Pancreas (tissue), 10 donors: Measurements from ENCODE around the gene IL26. TPM values are rescaled to one million over a fixed set of nuclear protein-coding genes. Genes with fewer than 3 reads are reported as not detected.

Experiments used
- ATAC-seq, 4 donors: fragments of 200-7000 bp; cut with Tn5 transposase; one replicate each; pipeline versions ENCODE4 v1.8.0 to v1.9.1; 2020; ENCODE audit warnings: mild to moderate bottlenecking in 4 of 4, moderate library complexity in 4 of 4
- DNase-seq, 6 donors: peaks; one replicate each; pipeline ENCODE4 v3.0.0-alpha.2; 2020
- FAIRE-seq: peaks from 2 replicates; lab custom pipeline; 2012; peaks lifted over from hg19 to GRCh38; lab: Jason Lieb, UNC
- H3K27ac ChIP-seq, 4 donors: fragments of 200-600 bp; sonication (generic); 1 replicate in 3 of 4; 2 replicates in 1 of 4; pipeline versions ENCODE4 v1.5.0 to v1.8.0; 2020
- H3K27me3 ChIP-seq, 4 donors: fragments of 200-600 bp; one replicate each; pipeline ENCODE4 v1.8.0; 2021
- H3K36me3 ChIP-seq, 3 donors: fragments of 200-600 bp; sonication (generic) in 1 of 3; one replicate each; pipeline versions ENCODE4 v1.5.0 to v1.8.0; 2020 to 2021
- H3K4me1 ChIP-seq, 3 donors: fragments of 200-600 bp; one replicate each; pipeline ENCODE4 v1.8.0; 2021
- H3K4me3 ChIP-seq, 4 donors: fragments of 200-600 bp; sonication (generic) in 2 of 4; one replicate each; pipeline versions ENCODE4 v1.5.0 to v1.8.0; 2020 to 2021
- H3K9me3 ChIP-seq, 4 donors: fragments of 200-600 bp; one replicate each; pipeline ENCODE4 v1.8.0; 2021
- WGBS, 2 donors: extraction: QIAGEN DNeasy Blood & Tissue Kit; methylation state at CpG; one replicate each; pipeline ENCODE4 v1.1.7; 2013; 5-methylcytosine and 5-hydroxymethylcytosine counted together
- intact Hi-C, 3 donors: fragments of 100-400 bp; cut with DNase I; formaldehyde crosslinking; loops; one replicate each; pipeline versions ENCODE4 v1.11.1 to v1.14.2; 2022
- polyA plus RNA-seq, 2 donors: library from polyadenylated mRNA; stranded (reverse); fragments of 200-250 nt; gene quantifications; one replicate each; pipeline ENCODE4 v1.2.3, GENCODE V29; 2013
- total RNA-seq, 6 donors: library from RNA; stranded (reverse); fragmentation: NEBNext Ultra II Directional in 4 of 6; extraction: Animal tissue kit (Norgen Biotek cat#: 25700) in 4 of 6; gene quantifications; one replicate each; pipeline versions ENCODE4 v1.2.1 to v1.2.4, GENCODE V29; 2021 to 2023
- TF ChIP-seq, protein P1 (sequence below), 4 donors: fragments of 200-600 bp; sonication (generic) in 3 of 4; IDR thresholded peaks; one replicate each; pipeline versions ENCODE4 v1.5.0 to v1.8.0; 2021; ENCODE audit warnings: antibody characterized with exemption in 4 of 4
- donor health status: healthy with polysubstance abuse.
- donor health status: DM: no; HTN: no; CAD: no; lungs with moderate emphysema.
- donor health status: DM: no; HTN: no; CAD: no.
- donor health status: control.
- donor health status: control.
- donor health status: Bipolar disorder and iron deficiency.
- donor health status: DM: yes; HTN: yes; CAD: no.
- donor health status: DM: no; HTN: no; CAD: no.
- donor health status: DM: no; HTN: no; CAD: no.
- donor health status: DM: yes; HTN: yes; CAD: no.

Gene IL26
- total and polyA plus RNA-seq, 8 donors: not detected

DNA sequence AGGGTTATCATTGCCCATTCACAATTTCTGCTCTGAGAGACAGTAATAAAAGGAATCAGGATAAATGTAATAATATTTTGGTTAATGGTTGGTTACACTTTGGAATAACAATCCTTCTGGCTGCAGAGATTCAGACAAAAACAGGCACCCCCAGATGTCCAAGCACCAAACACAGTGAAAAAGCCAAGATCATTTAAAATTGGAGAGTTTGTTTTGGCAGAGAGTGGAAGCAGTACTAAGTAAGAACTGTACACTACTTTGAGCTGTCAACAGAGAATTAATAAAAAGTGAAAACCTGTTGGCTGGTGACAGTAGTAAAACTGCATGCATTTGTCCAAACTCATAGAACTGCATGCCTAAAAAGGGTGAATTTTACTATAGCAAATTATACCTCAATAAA lies 43.4 kb upstream of the IL26 start:
- FAIRE-seq: no peak
- intact Hi-C loops: no loop called here

DNA sequence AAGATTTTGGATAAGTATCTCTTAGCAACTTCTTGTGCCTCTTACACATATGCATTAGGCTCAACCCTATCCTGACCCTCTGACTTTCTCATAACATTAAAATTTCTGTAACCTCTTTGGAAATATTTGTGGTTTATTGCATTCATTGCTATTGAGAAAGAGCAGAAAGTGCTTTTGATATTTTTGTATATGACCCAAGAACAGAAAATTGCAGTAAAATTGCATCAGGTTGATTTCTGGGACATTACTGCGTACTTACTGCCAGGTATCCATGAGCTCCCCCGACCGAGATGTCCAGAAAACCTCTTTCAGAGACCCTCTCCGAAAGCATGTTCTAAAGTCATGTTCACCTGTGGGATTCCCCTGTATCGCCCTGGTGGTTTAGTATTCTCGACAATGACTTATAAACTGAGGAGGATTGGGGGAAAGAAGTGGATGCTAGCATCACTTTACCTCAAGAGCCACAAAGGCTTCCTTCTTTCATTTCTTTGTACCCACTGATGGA lies 42.3 kb upstream of the IL26 start:
- no peak overlapping the region for H3K27ac ChIP-seq
- H3K4me1 ChIP-seq: no peaks in the 10 kb centered on the region
- DNase-seq (no peak), ATAC-seq (no peak), FAIRE-seq (no peak)
- TF ChIP-seq, protein P1, sequence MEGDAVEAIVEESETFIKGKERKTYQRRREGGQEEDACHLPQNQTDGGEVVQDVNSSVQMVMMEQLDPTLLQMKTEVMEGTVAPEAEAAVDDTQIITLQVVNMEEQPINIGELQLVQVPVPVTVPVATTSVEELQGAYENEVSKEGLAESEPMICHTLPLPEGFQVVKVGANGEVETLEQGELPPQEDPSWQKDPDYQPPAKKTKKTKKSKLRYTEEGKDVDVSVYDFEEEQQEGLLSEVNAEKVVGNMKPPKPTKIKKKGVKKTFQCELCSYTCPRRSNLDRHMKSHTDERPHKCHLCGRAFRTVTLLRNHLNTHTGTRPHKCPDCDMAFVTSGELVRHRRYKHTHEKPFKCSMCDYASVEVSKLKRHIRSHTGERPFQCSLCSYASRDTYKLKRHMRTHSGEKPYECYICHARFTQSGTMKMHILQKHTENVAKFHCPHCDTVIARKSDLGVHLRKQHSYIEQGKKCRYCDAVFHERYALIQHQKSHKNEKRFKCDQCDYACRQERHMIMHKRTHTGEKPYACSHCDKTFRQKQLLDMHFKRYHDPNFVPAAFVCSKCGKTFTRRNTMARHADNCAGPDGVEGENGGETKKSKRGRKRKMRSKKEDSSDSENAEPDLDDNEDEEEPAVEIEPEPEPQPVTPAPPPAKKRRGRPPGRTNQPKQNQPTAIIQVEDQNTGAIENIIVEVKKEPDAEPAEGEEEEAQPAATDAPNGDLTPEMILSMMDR (IDR thresholded peaks at IDR 0.05): no peak
- no peak overlapping the region for H3K4me3 ChIP-seq
- WGBS, 2 donors: 77 to 87% methylated on average over 6 of the region's 6 CpGs
- H3K36me3 ChIP-seq: no peaks in the 10 kb centered on the region
- intact Hi-C loops: no loop called here
- no peaks in the 10 kb centered on the region for H3K9me3 ChIP-seq
- no peaks in the 10 kb centered on the region for H3K27me3 ChIP-seq

More for the DNA sequence above, 43.4 kb upstream of the IL26 start:
- no peak for DNase-seq
- Histone ChIP-seq H3K36me3 (no peaks in the 10 kb centered on the region), H3K4me1 (no peaks in the 10 kb centered on the region), H3K9me3 (no peaks in the 10 kb centered on the region), H3K27ac (no peak overlapping the region), H3K4me3 (no peak overlapping the region), H3K27me3 (no peaks in the 10 kb centered on the region)
- TF ChIP-seq, protein P1 (IDR thresholded peaks at IDR 0.05): no peak
- ATAC-seq: no peak

GRCh38 chr12:68264857-68265256 lies 39.2 kb upstream of the IL26 start:
- DNase-seq (no peak), FAIRE-seq (no peak), ATAC-seq (no peak)
- 86 to 88% methylated on average over 2 of the region's 2 CpGs for WGBS, 2 donors
- no peaks in the 10 kb centered on the region for H3K4me1 ChIP-seq
- no peaks in the 10 kb centered on the region for H3K27me3 ChIP-seq
- H3K27ac ChIP-seq: no peak overlapping the region
- H3K4me3 ChIP-seq: no peak overlapping the region
- TF ChIP-seq, protein P1 (IDR thresholded peaks at IDR 0.05): no peak
- no peaks in the 10 kb centered on the region for H3K36me3 ChIP-seq
- intact Hi-C loops: no loop called here
- no peaks in the 10 kb centered on the region for H3K9me3 ChIP-seq

DNA sequence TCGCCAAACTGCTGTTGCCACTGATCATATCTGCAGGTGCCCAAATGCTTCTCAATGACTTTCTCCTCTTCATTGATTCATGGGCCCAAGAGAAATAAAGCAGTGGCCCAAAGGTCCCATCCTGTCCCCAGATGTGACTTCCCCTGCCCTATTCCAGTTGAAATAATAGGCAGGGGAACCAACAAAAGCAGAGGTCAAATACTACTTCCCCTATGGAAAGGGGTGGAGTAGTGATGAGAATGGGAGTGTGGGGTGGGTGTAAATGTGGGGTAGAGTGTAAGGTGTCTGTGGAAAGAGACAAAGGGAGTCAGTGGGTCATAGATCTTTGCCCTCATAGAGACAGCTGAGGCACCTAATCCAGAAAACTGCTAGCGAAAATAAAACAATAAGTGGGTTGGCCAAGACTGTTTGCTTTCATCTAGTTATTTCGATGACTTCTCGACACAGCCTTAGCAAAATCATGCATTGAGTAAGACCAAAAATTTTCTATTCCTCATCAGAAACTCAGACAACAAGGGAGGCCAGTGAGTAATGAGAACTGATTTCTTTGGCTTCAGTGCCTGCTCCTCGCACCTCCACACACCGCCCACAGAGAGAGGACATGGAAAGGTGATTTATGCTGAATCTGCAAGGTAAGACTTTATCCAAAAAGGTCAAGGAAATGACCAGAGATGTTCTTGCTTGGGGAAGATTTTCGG lies 38.7 kb upstream of the IL26 start:
- H3K4me1 ChIP-seq: no peaks in the 10 kb centered on the region
- no peaks in the 10 kb centered on the region for H3K27me3 ChIP-seq
- TF ChIP-seq, protein P1 (IDR thresholded peaks at IDR 0.05): no peak
- FAIRE-seq (no peak), DNase-seq (no peak), ATAC-seq (no peak)
- intact Hi-C loops: no loop called here
- no peak overlapping the region for H3K4me3 ChIP-seq
- H3K9me3 ChIP-seq: no peaks in the 10 kb centered on the region
- 86 to 94% methylated on average over 7 of the region's 7 CpGs for WGBS, 2 donors
- H3K36me3 ChIP-seq: no peaks in the 10 kb centered on the region
- H3K27ac ChIP-seq: no peak overlapping the region

DNA sequence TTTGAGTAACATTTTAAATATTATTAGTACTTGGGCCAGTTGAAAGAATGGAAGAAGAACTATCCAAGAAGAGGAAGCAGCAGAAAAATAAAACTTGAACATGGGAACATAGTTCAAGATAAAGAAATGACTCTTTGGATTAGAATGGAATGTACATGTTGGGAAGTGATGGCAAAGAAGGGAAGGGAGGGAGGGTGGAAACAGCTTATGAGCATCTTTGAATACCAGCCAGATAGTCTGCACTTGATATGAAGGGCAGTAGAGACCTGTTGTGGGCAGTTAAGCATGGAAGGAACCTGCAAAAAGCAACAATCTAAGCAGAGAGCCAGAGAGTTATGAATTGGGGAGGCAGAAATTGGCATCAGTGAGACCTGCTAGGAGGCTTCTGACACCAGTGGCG lies 37.8 kb upstream of the IL26 start:
- Histone ChIP-seq H3K36me3 (no peaks in the 10 kb centered on the region), H3K4me1 (no peaks in the 10 kb centered on the region), H3K9me3 (no peaks in the 10 kb centered on the region), H3K27me3 (no peaks in the 10 kb centered on the region), H3K27ac (no peak overlapping the region), H3K4me3 (no peak overlapping the region)
- ATAC-seq (no peak), DNase-seq (no peak), FAIRE-seq (no peak)
- WGBS, 2 donors: 69 to 92% methylated on average over 1 of the region's 1 CpG
- TF ChIP-seq, protein P1 (IDR thresholded peaks at IDR 0.05): no peak
- intact Hi-C loops: no loop called here
